GM12878 (cell line): ENCODE results near the gene PLA2G6.

ENCODE experiments used
- CBX3 ChIP-seq: fragments of 200-600 bp; sonication (generic); IDR thresholded peaks from 2 replicates; pipeline ENCODE4 v1.6.1; 2016; ENCODE audit warnings: low read depth, borderline replicate concordance
- CBX5 ChIP-seq: sonication (generic); IDR thresholded peaks from 2 replicates; pipeline ENCODE4 v1.6.1; 2016; ENCODE audit warnings: low read depth, moderate library complexity, mild to moderate bottlenecking, inconsistent platforms
- CEBPB ChIP-seq, 2 experiments: fragments of 150-350 bp in 1 of 2; IDR thresholded peaks; 2 replicates each; pipeline ENCODE4 v1.6.1; 2012 to 2014; ENCODE audit warnings: low read depth in 2 of 2, low read length in 2 of 2, borderline replicate concordance in 1 of 2, inconsistent platforms in 1 of 2
- CEBPZ ChIP-seq: fragments of 150-350 bp; IDR thresholded peaks from 2 replicates; pipeline ENCODE4 v1.6.1; 2016; ENCODE audit warnings: low read depth, low read length
- CTCF ChIP-seq, 3 experiments: IDR thresholded peaks in 2 of 3; conservative IDR thresholded peaks in 1 of 3; 2 replicates each; pipeline ENCODE4 v1.5.1; 2011; ENCODE audit warnings: low read depth in 3 of 3, low read length in 3 of 3, mild to moderate bottlenecking in 3 of 3, control low read depth in 2 of 3, moderate library complexity in 2 of 3, inconsistent platforms in 1 of 3, mixed read lengths in 1 of 3; ENCODE audit not compliant: control insufficient read depth in 2 of 3, insufficient read depth in 1 of 3; ENCODE audit errors: extremely low read depth in 1 of 3
- E2F4 ChIP-seq: IDR thresholded peaks from 2 replicates; pipeline ENCODE4 v1.6.1; 2012; ENCODE audit warnings: low read depth, low read length, improper control_type of control experiment
- EZH2 ChIP-seq: IDR thresholded peaks from 2 replicates; pipeline ENCODE4 v1.6.1; 2012; ENCODE audit warnings: low read depth, mild to moderate bottlenecking, control low read depth, inconsistent platforms, low read length, borderline replicate concordance; ENCODE audit not compliant: control insufficient read depth
- MYC ChIP-seq: IDR thresholded peaks from 2 replicates; pipeline ENCODE4 v1.6.1; 2011; ENCODE audit warnings: mild to moderate bottlenecking, low read length, moderate library complexity, inconsistent platforms; ENCODE audit not compliant: insufficient read depth, insufficient replicate concordance, insufficient read length, severe bottlenecking
- PAX5 ChIP-seq: IDR thresholded peaks from 2 replicates; pipeline ENCODE4 v1.6.1; 2011; ENCODE audit warnings: low read depth, low read length, borderline replicate concordance
- POLR2A ChIP-seq: IDR thresholded peaks from 2 replicates; pipeline ENCODE4 v1.6.1; 2011; ENCODE audit warnings: low read depth, mild to moderate bottlenecking, low read length
- SREBF1 ChIP-seq: IDR thresholded peaks from 2 replicates; pipeline ENCODE4 v1.6.1; 2012; ENCODE audit warnings: mild to moderate bottlenecking, low read length
- STAT3 ChIP-seq: IDR thresholded peaks from 2 replicates; pipeline ENCODE4 v1.6.1; 2011; ENCODE audit warnings: low read depth, low read length, improper control_type of control experiment
- YY1 ChIP-seq: IDR thresholded peaks from 2 replicates; pipeline ENCODE4 v1.6.1; 2011; ENCODE audit warnings: low read depth, mild to moderate bottlenecking, low read length

GRCh38 chr22:38125038-38125610, 56.5 kb downstream of the PLA2G6 start:
- TF ChIP-seq CTCF (IDR thresholded peaks at IDR 0.05 in 2 of 3, conservative IDR thresholded peaks at IDR 0.05 in 1 of 3; ENCODE audit: control insufficient read depth in 2 of 3, extremely low read depth in 1 of 3, insufficient read depth in 1 of 3, low read depth in 3 of 3, low read length in 3 of 3) = no peak
- no peak for TF ChIP-seq EZH2
- TF ChIP-seq SREBF1 = no peak
- TF ChIP-seq STAT3 = no peak
- TF ChIP-seq POLR2A = no peak
- TF ChIP-seq PAX5 = no peak
- TF ChIP-seq CEBPB (IDR thresholded peaks at IDR 0.05; ENCODE audit: borderline replicate concordance in 1 of 2, low read depth in 2 of 2, low read length in 2 of 2) = no peak
- no peak for TF ChIP-seq CBX5
- no peak for TF ChIP-seq CBX3
- no peak for TF ChIP-seq MYC
- no peak for TF ChIP-seq YY1
- TF ChIP-seq E2F4 = no peak
- TF ChIP-seq CEBPZ = no peak
